CD4-positive, alpha-beta T cell treated with Interleukin-2 at 100 ng/mL for 4 hours (primary cell): ENCODE data around the gene TSPAN32.

Source experiments
- DNase-seq: peaks from one replicate; pipeline ENCODE4 v3.0.0-alpha.2; 2020; ENCODE audit warnings: low spot score

TSPAN32 gene

DNA sequence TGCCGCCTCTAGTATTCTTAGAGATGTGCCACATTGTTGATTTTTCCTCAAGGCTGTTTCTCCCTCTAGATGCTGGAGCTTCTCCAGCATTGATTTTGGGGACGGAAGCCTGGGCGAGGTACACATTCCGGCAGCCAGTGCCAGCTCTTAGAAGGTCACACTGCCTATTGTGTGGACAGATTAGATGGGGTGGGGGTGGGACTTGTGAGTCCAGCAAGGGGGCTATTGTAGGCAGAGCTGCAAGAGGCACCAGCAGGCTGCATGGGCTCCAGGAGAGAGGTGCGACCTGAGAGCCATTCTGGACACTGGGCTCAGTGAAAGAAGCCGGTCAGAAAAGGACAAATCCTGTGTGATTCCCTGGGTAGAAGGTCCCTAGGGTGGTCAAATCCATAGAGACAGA, 12.5 kb upstream of the TSPAN32 start:
- no peak for DNase-seq

DNA sequence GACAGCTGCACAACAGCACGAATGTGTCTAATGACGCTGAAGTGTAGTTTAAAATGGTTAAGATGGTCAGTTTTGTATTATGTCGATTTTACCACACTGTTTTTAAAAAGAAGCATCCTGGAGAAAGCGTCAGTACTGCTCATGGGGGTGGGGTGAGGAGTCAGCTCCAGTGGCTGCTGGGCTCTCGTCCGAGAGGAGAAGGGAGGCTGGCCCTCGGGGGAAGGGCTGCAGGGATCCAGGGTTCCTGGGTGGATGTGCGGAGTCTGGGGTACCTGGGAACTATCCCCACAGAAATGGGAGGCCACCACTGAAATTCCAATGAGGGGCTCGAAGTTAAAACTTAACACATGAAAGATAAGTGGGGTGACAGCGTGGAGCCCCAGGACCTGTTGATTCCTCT, 12.0 kb upstream of the TSPAN32 start:
- DNase-seq: no peak

DNA sequence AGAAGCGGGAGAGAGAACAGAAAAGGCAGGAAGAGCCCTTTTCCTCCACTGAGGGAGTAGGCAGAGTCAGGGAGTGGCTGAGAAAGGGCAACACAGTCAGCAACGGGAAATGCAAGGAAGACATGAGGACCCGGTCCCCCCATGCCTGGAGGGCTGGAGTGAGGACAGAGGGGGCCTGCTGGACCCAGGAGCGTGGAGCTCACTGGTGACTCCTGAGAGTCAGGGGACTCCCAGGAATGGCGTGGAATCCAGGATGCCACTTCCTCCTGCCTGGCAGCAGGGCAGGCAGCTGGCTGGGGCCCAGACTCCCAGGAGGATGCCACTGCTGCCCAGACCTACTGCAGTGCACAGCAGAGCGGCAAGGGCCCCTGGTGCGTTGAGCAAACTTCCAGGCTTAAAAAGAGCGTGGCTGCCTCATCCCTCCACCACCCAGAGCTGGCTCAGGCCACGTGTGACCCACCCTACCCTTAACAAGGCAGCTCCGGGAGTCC, 11.4 kb upstream of the TSPAN32 start:
- DNase-seq: no peak

DNA sequence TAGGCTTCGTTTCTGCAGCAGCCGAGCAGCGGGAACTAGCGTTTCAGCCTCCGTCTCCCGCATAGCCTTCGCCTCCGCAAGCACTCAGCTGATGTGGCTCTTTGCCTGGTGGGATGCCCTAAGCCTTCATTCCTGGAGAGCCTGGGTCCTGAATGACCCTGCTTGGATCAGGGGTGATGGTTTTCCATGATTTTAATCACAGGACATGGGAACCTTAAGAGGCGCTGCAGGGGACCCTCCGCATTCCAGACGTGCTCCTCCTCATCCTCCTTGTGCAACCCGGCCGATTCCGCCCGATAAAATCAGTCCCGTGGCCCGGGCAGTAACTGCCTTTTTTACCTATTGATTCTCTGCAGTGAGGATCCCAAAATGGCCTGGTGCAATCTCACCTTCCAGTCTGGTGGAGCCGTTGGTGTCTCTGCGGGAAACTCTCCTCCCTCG, 8.3 kb upstream of the TSPAN32 start:
- DNase-seq: no peak

DNA sequence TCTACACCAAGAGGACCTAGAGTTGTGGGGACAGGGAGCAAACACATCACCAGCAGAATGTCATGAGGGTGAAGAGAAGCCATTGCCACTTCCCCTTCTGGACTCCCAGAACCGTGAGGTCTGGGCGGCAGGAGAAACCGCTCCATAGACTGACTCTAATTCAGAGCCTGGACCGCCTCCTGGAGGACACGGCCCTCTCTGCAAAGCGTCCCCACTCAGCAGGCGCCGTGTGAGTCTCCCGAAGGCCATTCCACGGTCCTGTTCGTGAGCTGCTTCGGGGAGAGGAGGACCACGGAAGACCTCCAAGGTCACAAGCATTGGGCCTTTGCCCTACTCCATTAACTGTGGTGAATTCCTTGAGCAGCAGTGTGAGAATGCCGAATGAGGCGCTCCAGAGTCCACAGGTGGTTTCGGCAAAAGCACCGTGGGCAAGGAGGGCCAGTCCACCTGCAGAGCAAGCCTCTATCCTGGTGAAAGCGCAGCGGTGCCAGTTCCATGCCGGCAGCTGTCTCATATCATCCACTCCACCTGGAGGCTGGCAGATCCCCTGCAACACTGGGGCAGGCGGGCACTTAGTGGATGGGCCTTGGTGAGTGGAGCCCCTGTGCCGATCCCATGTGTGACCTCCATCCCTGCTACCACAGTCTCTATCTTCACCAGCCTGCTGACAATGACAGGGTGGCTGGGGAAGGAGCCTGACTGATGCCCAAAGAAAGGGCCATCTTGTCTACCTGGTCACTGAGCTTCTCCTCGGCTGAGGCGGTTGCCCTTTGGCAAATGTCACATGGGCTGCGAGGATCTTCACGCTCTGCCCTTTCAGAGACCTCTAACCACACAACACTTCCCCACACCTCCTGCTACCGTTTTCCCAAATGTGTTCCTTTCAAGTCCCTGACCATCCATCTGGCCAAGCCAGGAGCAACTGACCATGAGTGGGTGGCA, 7.6 kb upstream of the TSPAN32 start:
- DNase-seq: no peak

DNA sequence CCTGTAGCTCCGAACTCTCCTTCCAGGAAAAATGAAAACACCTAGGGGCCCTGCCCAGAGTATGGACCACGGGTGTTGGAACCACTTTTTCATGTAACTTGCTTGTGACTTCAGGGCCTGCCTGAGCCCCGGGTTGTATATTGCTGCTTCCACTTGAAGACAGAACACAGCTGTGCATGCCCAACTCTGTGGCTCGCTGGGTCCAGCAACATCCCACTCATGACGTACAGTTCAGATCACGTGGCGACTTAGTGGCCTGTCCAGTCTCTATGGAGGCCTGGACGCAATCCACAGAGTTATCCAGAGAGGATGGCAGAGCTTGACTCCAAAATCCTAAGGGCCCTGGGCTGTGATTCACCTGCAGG, 6.9 kb upstream of the TSPAN32 start:
- DNase-seq: no peak

DNA sequence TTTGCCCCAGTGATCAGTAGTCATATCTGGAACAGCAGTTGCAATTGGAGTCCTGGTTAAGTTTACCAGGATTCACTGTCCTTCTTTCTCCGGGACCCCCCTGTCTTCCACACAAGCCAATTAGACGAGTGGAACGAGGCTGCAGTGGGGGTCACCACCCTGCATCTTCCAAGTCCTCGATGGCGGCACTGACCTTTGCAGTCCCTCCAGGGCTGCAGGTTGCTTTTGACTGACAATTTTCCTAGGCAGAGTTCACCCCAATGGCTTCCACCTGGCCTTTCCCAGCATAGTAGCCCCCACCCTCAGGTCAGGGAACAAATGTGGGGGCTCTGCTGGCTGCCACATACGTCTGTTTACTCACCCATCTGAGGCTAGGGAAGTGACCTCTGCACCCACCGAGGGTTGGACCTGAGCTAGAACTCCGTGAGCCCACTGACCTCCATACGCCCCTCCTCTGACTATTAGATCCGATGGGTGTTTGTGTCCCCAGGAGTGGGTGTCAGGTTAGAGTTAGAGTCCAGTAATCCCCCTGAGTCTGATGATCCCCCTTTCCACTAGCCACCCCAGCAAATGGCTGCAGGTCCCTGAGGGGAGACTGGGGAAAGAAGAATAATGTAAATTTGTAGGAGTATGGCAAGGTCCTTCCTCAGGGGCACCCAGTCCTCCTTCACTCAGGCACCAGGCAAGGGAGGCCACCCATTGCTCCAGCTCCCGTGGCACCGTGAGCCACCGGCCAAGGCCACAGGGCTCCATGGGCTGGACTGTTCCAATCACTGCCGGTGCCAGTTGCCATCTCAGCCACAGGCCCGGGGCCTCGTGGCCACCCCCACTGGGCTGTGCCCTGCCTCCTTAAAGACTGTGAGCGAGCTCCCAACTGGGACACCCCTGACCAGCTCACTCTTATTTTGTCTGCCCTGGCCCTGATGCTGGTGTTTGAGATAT, 5.6 kb upstream of the TSPAN32 start:
- DNase-seq: no peak

DNA sequence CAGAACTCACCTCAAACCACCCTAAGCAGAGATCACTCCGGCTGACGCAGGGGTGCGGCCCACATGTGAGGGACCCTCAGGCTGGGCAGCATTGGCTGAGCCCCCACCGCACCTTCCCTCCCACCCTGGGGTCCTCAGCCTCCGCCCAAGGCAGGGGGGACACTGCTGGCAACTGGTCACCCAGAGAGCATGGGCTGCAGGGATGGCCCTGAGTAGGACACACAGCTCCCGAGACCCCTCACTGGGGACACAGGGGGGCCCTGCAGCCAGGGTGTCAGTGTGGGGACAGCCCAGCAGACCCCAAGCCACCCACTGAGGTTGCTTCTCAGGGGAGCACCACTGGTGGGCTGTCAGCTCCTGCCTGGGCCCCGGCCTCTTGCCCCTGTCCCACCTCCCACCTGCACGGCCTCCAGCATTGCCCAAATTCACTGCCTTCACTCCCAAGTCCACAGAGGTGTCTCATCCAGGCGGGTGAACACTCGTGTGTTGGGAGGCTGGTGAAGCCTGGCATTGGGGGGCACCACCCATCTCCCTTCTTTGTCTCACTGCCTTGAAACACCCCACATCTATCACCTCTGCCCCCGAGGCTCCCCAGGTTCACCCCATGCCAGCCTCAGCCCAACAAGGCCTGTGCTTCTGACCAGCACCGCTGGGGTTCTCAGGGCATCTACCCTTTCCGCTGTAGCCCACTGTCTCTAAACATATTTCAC, 4.7 kb upstream of the TSPAN32 start:
- DNase-seq: no peak

DNA sequence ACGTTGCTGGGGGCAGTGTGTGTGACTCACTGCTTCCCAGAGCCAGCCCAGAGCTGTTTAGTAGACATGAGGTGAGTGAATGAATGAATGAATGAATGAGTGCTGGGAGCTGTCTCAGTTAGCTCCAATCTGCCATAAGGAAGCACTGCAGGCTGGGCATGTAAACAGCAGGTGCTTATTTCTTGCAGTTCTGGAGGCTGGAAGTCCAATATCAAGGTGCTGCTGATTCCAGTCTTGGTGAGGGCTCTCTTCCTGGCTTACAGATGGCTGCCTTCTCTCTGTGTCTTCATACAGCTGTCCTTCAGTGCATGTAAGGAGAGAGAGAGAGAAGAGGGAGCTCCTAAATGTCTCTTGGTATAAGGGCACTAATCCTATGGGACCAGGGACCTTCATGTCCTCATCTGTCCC, 4.2 kb upstream of the TSPAN32 start:
- DNase-seq: no peak

DNA sequence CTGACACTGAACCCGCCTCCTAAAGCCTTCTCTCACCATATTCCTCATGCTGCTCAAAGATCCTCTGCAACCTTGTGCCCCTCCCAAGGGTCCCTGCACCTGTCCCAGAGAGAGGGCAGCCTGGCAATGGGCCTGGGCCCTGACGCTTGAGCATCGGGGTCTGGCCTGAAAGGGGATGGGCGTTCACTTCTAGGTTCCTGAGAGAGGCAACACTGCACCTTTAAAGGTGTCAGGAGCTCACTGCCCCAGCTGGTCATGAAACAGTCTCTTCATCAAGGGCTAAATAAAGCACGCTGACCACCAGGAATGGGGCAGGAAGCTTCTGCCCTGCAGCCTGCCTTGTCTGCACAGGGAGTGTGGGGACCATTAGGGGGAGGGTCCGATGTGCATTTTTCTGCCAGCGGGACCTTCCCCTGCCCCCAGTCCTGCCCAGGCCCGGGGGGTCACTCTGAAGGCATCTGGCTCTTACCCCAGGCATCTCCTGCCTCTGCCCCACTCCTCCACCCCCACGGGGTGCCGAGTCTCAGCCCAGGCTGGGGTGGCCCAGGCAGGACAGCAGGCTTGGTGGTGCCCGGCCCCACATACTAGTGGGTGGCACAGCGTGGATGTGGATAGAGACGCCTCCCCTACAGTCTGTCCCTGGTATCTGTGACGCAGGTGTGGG, 3.5 kb upstream of the TSPAN32 start:
- no peak for DNase-seq

DNA sequence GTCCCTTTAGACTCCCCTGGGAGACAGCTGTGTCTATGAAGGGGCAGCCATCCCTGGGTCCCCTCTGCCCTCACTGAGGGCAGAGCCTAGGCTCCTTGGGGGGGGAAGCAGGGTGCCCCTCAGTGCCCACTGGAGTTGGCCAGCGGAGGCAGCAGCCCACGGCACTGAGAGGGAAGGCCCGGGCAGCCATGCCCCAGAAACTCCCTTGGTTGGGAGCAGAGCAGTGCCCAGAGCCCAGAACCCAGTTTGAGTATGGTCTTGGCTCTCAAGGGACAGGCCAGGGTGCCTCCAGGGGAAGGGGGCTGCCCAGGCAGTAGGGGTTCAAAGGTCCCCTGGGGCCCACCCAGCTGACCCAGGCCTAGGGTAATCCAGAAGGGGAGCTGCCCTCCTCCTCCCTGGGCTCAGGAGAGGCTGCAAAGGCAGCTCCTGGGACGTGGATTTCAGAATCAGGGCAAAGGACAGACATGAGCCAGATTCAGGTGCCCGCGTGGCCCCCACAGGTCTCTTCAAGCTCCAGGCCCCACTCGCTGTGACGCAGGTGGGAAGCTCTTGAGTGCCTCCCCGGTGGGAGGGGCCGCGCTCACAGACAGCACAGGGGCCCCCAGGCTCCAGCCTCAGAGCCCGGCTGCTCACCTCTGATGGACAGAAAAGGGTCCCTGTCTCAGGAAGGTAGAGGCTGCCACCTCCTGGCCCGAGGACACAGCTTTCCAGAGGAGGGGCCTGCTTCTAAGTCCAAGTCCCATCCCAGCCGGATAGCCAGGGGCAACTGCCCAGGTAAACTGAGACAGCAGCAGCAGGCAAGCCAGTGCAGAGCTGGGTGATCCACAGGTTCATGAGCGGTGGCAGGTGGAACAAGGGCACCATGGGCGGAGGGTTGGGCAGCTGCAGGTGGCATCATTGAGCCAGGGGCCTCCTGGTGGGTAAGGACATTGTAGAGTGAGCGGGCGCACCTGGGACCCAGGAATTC, 2.7 kb upstream of the TSPAN32 start:
- DNase-seq: no peak

DNA sequence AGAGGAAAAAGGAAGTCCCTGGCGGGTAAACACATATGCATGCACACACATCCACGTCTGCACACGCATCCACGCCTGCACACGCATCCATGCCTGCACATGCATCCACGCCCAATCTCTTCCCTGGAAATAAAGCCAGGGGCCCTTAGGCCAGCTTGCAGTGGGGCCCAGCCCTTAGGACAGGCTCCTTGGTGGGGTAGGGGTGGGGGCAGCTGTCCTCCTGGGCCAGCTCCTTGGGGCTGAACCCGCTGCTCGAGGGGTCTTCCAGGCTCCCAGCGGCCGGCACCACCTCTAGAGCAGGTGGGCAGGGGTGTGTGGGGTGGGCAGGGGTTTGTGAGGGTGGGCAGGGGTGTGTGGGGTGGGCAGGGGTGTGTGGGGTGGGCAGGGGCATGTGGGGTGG, 2.0 kb upstream of the TSPAN32 start:
- no peak for DNase-seq

DNA sequence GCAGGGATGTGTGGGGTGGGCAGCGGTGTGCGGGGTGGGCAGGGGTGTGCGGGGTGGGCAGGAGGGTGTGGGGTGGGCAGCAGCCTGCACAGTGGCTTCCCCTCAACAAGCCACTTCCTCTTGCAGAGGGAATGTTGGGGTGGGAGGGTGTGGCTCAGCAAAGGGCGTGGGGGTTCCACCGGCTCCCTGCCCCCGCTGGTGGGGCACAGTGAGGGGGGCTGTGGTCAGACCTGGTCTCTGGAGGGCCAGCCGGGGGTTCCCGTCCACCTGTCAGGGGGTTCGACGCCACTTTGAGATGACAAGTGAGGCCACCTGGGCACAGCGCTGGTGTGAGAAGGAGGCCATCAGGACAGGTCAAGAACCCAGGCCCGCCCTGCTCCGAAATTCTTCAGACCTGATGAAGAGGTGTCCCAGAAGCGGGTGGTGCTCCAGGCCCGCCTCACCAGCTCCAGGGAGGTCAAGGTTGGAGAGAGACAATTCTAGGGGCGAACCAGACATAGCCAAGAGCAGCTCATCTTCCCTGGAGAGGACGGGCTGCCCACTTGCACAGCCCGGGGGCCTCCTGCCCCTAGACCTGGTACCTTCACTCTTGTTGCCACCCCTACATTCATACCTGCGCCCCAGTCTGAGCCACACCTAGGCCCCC, 1.4 kb upstream of the TSPAN32 start:
- no peak for DNase-seq

DNA sequence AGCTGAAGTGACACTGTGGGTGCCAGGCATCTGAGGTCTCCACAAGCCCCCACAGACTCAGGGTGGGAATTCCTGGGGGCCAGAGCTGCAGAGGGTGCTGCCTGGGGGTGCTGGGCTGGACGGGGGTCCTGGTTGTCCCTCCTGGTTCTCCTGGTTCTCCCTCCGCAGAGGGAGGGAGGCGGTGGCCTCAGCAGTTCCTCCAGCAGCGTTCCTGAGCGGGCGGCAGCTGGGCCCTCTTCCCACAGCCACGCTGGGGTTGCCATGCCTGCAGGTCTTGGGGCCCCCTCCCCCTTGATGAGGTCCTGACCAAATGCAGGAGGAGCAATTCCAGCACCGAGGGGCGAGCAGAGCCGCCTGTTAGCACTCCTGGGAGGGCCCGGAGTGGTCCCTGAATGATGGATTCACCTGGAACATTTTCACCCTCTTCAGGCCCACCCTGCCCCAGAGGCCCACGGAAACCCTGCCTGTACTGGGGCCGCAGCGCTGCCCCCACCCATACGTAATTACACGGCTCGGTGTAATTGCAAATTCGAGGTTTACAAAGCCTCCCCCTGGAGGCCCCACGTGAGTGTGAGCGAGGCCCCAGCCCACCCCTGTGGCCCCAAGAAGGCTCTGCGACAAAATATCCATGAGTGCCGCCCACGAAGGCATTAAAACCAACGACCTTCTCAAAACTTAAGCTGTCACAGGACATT, 730 bp upstream of the TSPAN32 start:
- DNase-seq: no peak

DNA sequence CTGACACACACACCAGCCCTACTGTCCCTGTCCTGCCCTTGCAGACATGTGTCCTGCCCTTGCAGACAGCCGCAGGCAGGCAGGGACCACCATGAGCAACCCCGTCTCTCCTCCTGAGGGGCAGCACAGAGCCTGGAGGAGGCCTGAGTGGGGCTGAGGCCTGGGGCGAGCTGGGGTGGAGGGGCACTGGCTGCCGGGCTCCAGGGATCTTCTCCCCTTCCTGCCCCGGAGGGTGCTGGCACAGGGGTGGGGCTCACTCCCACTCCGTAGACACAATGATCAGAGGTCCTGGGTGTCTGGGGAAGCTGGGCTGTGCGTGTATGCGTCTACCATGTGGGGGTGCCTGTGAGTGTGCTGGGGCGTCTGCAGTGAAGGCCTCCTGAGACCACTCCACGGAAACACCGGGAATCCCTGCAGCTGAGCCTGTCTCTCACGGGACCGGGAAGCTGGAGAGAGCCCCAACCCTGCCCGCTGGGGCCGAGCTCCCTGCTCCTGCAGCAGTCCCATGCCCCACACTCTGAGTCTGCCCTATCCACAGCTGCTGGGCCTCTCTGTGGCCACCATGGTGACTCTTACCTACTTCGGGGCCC, 588 bp downstream of the TSPAN32 start:
- DNase-seq: no peak

DNA sequence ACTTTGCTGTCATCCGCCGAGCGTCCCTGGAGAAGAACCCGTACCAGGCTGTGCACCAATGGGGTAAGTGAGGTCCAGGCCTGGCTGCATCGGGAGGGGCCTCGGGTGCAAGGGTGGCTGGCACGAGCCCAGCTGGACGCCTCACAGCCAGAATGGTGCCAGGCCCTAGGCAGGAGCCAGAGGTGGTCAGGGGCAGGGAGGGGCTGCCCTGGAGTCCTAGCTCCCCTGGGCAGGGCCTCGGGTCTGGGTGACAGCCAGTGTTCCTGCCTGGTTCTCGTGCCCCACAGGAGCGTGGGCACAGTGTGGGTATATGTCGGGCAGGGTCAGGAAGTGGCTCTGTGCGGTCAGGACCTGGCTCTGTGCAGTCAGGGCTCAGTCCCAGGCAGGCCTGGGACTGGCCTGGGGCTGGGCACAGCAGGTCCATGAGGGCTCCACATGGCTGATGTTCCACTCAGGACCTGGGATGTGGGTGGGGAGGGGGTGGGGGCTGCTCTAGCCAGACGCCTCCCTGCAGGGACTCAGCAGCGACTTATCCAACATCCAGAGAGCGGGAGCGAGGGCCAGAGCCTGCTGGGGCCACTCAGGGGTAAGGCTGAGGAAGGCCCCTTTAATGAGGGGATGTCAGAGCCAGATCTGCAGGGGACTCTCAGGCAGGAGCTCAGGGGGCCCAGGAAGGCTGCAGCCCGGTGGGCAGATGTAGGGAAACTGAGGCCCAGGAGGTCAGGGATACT, 1.2 kb downstream of the TSPAN32 start:
- no peak for DNase-seq

DNA sequence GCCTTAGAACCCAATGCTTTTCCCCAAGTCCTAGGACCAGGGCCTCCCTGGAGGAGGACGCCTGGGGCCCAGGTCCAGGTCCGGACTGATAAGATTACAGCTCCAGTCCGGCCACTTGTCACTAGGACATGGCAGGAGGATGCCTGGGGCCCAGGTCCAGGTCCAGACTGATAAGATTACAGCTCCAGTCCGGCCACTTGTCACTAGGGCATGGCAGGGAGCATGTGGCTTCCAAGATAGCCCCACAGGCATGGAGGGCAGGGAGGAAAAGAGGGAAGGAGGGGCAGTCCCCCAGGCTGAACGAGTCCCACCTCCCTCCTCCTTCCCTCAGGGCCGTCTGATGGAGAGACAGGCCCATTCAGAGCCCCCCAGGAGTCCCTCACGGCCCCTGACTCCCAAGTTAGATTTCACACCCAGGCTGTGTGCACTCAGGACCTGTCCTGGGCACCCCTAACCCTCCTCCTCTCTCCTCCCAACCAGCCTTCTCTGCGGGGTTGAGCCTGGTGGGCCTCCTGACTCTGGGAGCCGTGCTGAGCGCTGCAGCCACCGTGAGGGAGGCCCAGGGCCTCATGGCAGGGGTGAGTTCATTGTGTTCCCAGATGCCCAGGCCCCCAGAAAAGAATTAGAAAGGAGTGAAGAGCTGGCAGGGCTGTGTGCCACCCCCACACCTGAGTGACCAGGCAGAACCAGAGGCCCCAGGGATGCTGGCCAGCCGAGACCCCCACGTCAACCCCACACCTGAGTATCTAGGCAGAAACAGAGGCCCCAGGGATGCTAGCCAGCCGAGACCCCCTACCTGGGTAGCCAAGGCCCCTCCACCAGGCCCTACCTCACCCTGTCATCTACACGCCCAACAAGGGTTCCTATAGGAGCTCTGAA, 2.1 kb downstream of the TSPAN32 start:
- no peak for DNase-seq
